Stimulated activated CD4-positive, alpha-beta T cell treated with anti-CD3 and anti-CD28 coated beads, Interleukin-4, amount 100 ng/mL, for 4 hours (primary cell): ENCODE data around the gene RETREG2.
"Not testable (repeated sequence)": the region's sequence is repeated elsewhere in the genome, so short reads cannot be mapped to it uniquely, and the experiment has no call there.

Experiments
- DNase-seq, 2 experiments: peaks; one replicate each; pipeline ENCODE4 v3.0.0-alpha.2; 2020

The RETREG2 gene

DNA sequence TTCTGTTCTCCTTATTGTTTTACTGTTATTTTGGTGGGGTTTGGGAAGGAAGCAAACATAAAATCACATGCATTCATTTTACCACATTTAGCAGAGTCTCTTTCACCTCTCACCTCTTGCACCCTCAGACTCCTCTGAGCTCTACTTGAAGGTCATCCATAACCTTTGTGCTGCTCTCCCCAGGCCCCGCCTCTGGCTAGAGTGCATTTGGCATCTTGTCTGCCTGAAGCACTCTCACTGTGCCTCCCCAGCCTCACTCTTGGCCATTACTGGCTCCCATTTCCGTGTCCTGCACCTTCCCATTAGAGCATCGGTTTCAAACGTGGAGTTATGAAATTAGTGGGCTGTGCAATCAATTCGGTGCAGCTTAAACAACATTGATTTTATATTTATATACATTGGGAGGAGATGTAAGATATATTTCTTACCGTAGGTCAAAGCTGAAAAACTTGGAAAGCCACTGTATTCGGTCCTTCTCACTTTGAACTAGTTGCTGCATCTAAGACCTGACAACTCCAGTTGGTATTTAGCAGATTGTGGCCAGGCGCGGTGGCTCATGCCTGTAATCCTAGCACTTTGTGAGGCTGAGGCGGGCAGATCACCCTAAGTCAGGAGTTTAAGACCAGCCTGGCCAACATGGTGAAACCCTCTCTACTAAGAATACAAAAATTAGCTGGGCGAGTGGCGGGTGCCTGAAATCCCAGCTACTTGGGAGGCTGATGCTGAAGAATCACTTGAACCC is 21.6 kb downstream of the RETREG2 start:
- no peak for DNase-seq

DNA sequence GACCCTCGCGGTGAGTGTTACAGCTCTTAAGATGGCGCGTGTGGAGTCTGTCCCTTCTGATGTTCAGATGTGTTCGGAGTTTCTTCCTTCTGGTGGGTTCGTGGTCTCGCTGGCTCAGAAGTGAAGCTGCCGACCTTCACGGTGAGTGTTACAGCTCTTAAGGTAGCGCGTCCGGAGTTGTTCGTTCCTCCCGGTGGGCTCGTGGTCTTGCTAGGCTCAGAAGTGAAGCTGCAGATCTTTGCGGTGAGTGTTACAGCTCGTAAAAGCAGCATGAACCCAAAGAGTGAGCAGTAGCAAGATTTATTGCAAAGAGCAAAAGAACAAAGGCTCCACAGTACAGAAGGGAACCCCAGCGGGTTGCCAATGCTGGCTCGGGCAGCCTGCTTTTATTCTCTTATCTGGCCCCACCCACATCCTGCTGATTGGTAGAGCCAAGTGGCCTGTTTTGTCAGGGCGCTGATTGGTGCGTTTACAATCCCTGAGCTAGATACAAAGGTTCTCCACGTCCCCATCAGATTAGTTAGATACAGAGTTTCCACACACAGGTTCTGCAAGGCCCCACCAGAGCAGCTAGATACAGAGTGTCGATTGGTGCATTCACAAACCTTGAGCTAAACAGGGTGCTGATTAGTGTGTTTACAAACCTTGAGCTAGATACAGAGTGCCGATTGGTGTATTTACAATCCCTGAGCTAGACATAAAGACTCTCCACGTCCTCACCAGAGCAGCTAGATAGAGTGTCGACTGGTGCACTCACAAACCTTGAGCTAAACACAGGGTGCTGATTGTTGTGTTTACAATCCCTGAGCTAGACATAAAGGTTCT is 22.6 kb downstream of the RETREG2 start:
- not testable (repeated sequence) for DNase-seq

DNA sequence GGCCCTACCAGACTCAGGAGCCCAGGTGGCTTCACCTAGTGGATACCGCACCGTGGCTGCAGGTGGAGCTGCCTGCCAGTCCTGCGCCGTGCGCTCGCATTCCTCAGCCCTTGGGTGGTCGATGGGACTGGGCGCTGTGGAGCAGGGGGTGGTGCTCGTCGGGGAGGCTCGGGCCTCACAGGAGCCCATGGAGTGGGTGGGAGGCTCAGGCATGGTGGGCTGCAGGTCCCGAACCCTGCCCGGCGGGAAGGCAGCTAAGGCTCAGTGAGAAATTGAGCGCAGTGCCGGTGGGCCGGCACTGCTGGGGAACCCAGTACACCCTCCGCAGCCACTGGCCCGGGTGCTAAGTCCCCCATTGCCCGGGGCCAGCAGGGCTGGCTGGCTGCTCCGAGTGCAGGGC is 23.3 kb downstream of the RETREG2 start:
- DNase-seq = not testable (repeated sequence)

- no peak for DNase-seq
These were observed 26.5 kb downstream of the RETREG2 start for GRCh38 chr2:219204425-219205164.

DNA sequence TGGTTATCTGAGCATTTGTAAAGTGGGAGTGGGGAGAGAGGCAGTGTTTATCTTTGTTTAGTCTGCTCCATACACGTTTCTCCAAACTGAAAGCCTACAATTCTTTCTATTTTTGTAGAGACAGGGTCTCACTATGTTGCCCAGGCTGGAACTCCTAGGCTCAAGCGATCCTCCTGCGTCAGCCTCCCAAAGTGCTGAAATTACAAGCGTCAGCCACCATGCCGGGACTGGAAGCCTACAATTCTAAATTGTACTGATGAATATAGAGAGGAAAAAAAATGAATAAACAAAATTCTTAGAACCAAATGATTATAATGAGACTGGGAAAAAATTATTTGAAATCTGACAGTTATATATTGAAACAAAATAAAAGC is 27.1 kb downstream of the RETREG2 start:
- DNase-seq = no peak

DNA sequence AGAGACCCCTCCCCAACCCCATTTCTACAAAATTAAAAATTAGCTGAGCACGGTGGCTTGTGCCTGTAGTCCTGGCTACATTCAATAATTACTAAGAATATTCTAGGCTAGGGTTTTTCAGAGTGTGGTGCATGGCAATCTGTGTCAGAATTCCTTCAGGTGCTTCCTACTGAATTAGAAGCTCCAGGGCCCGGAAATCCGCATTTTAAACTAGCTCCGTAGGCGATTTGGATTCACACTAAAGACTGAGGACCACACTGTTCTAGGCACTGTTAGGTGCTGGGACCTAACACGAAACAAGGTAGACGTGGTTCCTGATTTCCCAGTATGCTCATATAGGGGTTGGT is 27.9 kb downstream of the RETREG2 start:
- DNase-seq = no peak

GRCh38 chr2:219206328-219207133 is 28.5 kb downstream of the RETREG2 start, which contains the start of gene ZFAND2B:
Gene ZFAND2B (plus strand): TSS chr2:219206782. CDS start chr2:219206988, 206 bp downstream.
- peak; percentile 93 to 97 for DNase-seq

DNA sequence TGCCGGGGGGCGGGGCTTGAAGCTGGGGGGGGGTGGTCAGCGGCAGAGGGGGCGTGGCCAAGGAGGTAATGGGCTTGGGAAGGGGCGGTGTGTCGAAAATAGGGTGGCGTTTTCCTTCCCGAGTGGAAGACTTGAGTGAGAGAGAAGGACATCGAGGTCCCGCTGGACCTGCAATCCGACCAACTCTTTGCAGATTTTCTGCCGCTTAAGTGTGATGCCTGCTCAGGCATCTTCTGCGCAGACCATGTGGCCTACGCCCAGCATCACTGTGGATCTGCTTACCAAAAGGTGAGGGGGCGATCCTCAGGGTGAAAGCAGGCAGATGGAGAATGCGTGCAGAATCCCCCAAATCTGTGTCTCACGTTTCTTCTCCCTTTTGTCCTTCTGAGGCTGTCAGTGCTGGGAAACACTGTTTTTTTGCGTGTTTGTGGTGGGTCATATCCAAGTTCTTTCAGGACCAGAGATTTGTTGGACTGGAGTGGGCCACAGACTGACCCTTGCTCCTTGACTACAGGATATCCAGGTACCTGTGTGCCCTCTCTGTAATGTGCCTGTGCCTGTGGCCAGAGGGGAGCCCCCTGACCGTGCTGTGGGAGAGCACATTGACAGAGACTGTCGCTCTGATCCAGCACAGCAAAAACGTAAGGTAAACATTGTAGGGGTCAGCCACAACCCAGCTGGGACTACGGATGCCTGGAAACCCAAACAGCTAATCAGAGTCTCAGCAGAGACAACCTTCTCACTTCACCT is 29.2 kb downstream of the RETREG2 start:
- DNase-seq = no peak

DNA sequence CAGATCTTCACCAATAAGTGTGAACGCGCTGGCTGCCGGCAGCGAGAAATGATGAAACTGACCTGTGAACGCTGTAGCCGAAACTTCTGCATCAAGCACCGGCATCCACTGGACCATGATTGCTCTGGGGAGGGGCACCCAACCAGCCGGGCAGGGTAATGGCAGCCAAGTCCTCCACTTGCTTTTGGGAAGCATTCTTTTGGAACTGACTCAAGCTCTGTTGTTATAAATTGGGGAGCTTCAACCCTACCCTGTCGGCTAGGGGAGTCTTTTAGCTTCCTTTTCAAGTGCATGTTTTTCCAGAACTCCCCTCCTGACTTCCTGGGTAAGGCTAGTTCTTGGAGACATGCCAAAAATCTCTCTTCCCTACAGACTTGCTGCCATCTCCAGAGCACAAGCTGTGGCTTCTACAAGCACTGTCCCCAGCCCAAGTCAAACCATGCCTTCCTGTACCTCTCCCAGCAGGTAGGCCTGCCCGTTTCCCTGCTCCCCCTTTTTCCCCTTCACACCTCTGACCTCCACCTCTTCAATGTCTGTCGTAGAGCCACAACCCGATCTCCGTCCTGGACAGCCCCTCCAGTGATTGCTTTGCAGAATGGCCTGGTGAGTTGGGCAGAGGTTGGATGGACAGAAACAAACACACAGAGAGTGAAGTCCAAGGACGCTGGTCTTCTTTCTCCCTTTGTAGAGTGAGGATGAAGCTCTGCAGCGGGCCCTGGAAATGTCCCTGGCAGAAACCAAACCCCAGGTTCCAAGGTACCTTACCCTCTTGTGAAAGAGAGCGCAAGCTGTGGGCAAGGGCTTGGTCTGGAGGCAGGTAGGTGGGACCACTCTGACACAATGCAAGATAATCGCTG is 30.0 kb downstream of the RETREG2 start:
- DNase-seq = no peak

DNA sequence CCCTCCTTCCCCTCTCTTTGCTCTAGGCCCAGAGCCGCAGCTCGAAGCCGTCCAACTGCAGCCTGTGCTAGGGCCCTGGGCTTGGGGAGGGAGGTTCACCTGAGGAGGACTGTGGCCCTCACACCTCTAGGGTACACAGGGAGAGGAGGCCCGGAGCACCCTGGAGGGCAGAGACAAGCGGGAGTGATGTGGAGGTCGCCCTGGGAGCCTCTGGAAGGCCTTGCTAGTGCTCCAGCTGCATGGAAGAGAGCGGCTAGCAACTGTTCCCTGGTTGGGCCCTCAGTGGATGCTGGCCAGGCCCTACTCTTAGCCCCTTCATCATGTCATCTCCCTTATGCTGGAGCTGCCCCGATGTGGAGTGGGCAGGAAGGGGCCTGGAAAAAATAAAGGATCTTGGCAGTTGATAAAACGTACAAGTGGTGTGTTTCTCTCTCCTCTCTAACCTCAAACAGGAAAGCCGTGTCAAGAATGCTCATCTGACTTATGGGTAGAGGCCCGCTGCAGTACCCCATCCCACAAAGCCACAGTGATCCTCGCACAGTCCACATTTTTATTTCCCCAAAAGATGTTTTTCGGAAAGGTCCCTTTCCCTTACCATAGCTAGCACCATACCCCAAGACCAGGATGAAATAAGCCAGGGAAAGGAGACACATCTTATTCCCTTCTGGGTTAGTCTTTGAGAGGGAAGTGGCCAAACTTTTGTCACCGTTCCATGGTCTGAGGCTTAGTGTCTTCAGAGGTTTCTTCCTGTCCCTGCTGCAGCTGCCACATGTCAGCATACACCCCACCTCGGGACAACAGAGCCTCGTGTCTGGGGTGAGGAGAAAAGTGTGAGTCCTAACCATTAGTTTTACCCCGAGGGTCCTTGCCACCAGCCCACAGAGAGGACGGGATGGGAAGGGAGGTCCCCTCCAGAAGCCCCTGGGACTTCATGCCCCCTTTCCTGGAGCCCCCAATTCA is 31.4 kb downstream of the RETREG2 start:
- no peak for DNase-seq

GRCh38 chr2:219210196-219210885 is 32.3 kb downstream of the RETREG2 start:
- DNase-seq = no peak

DNA sequence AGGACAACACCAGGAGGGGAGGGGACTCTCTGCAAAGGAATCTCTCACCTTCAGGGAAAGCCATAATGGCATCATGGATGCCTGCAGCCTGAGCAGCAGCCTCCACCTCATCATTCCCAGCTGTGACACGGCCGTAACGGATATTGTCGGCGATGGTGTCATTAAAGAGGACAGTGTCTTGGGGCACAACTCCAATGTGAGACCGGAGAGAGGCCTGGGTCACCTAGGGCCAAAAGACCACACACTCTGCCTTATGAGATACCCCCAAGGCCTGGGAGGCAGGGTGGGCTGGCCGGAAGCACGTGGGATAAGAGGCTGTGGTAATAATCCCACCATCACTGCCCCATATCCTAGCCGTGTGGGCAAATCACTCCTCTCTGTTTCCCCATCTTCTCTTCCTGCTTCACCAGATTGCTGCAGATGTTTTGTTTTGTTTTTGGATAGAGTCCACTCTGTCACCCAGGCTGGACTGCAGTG is 32.8 kb downstream of the RETREG2 start:
- no peak for DNase-seq

GRCh38 chr2:219213026-219213415 is 34.9 kb downstream of the RETREG2 start:
- no peak for DNase-seq

DNA sequence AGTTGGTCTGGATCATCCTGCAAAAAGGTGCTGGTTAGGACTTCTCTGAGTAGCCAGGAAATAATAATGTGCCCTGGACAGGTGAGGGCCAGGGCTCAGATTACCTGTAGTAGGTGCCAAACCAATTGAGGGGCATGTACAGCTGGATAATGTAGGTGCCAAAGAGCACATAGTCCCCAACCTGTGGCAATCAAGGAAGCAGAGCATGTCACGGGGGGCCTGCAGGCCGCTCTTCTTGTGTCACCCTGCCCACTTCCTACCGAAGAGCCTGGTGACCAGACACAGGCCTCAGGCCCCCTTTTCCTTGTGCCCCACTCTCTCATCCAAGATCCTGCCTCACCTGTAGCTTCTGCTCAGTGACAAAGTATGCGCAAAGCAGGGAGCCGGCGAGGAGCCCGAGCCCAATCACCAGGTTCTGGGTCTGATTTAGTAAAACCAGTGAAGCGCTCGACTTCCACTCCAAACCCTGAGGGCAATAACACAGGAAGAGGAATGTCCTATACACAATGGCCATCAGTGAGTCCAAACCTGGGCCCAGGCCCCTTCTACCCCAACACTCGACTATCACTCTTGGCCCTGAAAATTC is 35.5 kb downstream of the RETREG2 start:
- DNase-seq = no peak

- no peak for DNase-seq
These were observed 36.1 kb downstream of the RETREG2 start for GRCh38 chr2:219214141-219214540.

DNA sequence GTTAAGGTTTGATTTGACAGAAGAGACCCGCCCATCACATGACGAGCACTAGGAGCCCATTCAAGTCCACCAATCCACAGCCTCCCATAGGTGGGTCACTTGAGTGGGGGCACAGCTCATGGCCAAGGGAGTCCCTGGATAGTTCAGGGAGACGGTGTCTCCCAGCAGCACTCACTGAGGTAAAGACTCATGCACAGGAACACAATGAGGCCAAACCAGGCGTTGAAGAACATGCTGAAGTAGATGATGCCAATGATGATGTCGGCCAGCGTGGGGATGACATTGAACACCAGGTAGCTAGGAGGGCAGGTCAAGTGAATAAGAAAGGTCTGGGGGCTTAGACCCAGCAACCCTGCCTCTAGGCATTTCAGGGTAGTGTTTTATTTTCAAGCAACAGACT is 36.7 kb downstream of the RETREG2 start:
- DNase-seq = no peak

- no peak for DNase-seq
These were observed 37.9 kb downstream of the RETREG2 start for GRCh38 chr2:219215871-219216534.

GRCh38 chr2:219216535-219216915 is 38.5 kb downstream of the RETREG2 start:
- DNase-seq = no peak
